Iris pigment epithelial cell (primary cell): ENCODE results near the gene NEK2.
"Not testable (repeated sequence)": the region's sequence is repeated elsewhere in the genome, so short reads cannot be mapped to it uniquely, and the experiment has no call there.

Source experiments
- DNase-seq: peaks from one replicate; pipeline ENCODE4 v3.0.0-alpha.2; 2011; ENCODE audit warnings: low read depth

Gene NEK2

GRCh38 chr1:211632808-211633523 is 42.5 kb downstream of the NEK2 start:
- DNase-seq: peak; percentile 74

GRCh38 chr1:211632117-211632807 is 43.2 kb downstream of the NEK2 start:
- DNase-seq: no peak

GRCh38 chr1:211631168-211631567 is 44.3 kb downstream of the NEK2 start:
- DNase-seq: no peak

GRCh38 chr1:211630236-211631081 is 45.0 kb downstream of the NEK2 start:
- no peak for DNase-seq

DNA sequence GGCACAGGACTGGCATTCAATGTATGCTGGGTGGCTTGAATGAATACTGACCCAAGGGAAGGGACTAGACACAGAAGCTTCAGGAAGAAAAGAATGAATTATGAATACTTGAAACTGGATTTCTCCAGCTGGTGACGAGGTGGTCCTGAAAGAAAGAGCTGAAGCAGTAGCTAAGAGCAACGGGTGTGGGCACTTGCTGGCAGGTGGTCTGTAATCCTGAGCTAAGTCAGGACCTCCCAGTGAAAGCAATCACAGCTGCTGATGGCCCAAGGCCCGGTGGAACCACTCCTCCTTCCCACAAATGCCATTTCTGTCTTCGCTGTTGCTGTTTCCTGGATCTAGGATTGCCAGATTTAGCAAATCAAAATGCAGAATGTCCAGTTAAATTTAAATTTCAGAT is 47.0 kb downstream of the NEK2 start:
- DNase-seq: no peak

GRCh38 chr1:211627259-211627658 is 48.2 kb downstream of the NEK2 start:
- DNase-seq: no peak

DNA sequence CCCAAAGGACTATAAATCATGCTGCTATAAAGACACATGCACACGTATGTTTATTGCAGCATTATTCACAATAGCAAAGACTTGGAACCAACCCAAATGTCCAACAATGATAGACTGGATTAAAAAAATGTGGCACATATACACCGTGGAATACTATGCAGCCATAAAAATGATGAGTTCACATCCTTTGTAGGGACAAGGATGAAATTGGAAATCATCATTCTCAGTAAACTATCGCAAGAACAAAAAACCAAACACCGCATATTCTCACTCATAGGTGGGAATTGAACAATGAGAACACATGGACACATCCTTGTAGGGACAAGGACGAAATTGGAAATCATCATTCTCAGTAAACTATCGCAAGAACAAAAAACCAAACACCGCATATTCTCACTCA is 49.6 kb downstream of the NEK2 start:
- not testable (repeated sequence) for DNase-seq

DNA sequence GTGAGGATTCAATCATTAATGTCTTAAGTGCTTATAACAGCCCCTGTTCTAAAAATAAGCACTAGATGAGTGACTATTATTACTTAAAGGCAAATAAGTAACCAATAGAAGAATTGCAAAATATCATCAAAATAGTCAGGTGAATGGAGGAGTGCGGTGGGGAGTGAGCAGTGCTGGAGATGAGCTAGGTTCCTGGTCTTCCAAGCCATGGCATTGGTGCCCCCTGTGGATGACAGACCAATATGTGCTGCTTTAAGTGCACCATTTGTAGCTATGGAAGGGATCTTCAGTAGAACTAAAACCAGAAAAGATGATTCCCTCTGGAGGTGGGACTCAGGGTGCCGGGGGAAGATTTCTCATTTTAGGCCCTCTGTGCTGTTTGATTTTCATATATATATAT is 50.4 kb downstream of the NEK2 start:
- no peak for DNase-seq

DNA sequence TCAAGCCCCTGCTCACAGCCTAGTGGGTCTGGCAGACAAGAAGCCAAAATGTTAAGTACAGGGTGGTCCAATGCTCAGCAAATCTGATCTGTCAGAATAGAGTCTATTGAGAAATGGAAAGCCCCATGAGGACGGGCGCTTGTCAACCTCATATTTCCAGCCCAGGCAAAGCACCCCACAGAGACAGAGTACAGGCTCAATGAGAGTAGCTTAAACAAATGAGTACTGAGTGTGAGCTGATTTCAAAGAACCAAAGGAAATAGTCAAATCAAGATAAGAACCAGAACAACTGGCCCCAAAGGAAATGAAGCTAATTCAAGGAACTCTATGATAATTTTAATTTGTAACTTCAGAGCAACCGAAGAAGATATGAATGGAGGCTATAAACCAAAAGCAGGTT is 51.9 kb downstream of the NEK2 start:
- DNase-seq: no peak

DNA sequence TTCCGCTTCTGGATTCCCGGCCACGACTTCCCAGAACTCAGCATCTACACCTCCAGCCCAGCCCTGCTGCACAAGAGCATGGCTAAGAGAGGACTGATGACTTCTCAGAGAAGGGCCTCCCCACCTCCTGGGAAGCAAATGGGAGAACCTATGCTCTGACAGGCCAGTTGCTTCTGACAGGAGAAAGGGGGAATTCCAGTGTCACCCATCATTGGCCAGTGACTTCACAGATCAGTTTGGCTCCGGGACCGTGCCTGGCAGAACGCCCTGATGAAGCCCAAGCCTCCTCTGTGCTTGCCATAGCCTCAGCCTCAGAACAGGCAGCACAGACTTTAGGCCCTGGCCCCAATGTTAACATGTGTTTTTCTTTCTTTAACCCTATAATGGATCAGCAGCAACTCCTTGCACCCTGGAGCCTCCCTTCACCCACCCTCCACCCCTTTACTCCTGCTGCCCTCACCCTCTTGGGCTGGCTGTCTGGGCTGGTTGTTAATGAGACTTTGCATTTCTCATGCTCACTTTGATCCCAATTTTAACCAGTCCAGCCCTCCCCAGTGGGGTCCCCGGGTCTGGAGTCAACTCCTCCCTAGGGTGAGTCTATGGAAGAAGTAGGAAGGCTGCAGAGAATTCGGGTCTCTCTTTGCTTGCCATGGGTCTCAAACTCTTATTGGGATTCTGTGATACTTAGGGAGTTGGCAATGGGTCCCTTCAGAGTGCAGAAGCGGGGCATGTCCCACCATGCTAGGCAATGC is 53.8 kb downstream of the NEK2 start:
- no peak for DNase-seq

- no peak for DNase-seq
Observed at GRCh38 chr1:211620097-211620496, 55.3 kb downstream of the NEK2 start.

DNA sequence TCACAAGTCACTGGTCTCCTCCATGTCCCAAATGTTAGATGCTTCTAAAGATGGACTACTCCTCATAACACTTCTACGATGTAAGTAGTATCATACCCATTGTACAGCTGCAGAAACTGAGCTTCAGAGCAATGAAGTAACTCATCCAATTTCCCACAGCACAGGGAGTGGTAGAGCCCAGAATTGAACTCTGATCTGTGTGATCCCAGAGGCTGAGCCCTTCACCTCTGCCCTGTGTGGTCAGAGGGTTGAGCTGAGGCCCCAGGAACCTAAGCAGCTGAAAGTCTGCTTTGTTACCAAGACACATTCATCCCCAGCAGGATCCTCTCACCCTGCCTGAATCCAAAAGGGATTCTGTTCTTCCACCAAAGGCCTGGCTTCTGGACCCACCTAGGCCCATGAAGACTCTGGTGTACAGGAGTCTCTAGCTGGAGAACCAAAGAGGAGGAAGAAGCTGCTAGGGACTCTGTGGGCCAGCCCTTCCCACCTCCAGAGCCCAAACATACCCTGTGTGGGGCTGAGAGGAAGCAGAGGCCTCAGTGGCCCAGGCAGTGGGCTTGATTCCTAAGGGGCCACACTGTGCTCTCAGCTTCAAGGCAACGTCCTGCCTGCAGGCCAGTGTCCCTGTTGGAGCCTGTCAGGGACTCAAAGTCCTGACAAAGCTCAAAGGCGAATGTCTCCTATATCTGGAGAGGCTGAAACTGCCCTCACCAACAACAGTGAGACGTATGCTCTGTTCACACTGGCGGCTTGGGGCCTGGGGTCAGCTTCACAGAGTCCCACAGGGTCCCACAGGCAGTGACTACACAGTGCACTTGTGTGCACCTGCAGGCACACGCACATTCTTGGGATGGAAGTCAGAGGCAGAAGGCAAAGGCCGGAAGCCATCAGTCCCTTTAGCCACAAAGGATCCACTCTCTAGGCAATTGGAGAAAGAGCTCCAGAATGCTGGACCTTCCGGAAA is 56.1 kb downstream of the NEK2 start:
- no peak for DNase-seq

- DNase-seq: no peak
Observed at GRCh38 chr1:211616965-211617297, 58.5 kb downstream of the NEK2 start.

- DNase-seq: no peak
Observed at GRCh38 chr1:211616231-211616964, 59.0 kb downstream of the NEK2 start.

DNA sequence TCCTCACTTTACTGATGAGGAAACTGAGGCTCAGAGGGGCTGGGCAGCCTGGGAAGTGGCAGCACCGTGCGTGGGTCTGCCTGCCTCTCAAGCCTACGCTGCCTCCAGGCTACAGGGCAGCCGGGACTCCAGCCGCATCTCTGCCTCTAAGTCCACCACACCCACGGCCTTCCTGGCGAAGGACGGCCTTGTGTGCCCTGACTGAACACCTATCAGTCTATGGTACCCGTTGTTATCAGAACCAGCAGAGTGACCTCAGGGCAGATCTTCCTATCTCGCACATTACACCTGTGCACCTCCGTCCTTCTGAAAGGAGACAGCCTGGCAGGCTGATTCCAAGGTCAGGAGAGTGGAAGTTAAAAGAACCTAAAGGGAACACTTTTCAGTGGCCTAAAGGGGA is 60.8 kb downstream of the NEK2 start:
- DNase-seq: no peak

DNA sequence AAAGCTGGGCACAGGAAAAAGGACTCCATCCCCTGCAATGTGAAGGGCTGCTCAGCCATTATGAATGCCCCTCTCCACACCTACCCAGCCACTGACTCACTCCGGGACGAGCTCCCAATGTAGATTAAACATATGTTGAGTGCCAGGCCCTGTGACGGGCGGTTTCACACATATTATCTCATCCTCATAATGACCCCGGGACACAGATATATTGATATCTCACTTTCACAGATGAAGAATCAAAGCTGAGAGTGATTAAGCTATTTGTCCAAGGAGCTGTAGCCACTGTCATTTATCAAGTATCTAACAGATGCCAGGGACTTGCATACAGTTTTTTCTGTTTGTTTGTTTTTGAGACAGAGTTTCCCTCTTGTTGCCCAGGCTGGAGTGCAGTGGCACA is 61.5 kb downstream of the NEK2 start:
- no peak for DNase-seq

- peak; percentile 95 for DNase-seq
Observed at GRCh38 chr1:211613108-211613947, 62.1 kb downstream of the NEK2 start.

- no peak for DNase-seq
Observed at GRCh38 chr1:211612786-211613107, 62.7 kb downstream of the NEK2 start.
